HG03196 (cell line): ENCODE data around the gene ANKRD31.
"Not testable (repeated sequence)": the region's sequence is repeated elsewhere in the genome, so short reads cannot be mapped to it uniquely, and the experiment has no call there.

ENCODE experiments used
- ATAC-seq: cut with Tn5 transposase; IDR thresholded peaks from one replicate; pipeline ENCODE4 v1.9.1; 2021; ENCODE audit not compliant: unreplicated experiment

ANKRD31 gene, protein sequence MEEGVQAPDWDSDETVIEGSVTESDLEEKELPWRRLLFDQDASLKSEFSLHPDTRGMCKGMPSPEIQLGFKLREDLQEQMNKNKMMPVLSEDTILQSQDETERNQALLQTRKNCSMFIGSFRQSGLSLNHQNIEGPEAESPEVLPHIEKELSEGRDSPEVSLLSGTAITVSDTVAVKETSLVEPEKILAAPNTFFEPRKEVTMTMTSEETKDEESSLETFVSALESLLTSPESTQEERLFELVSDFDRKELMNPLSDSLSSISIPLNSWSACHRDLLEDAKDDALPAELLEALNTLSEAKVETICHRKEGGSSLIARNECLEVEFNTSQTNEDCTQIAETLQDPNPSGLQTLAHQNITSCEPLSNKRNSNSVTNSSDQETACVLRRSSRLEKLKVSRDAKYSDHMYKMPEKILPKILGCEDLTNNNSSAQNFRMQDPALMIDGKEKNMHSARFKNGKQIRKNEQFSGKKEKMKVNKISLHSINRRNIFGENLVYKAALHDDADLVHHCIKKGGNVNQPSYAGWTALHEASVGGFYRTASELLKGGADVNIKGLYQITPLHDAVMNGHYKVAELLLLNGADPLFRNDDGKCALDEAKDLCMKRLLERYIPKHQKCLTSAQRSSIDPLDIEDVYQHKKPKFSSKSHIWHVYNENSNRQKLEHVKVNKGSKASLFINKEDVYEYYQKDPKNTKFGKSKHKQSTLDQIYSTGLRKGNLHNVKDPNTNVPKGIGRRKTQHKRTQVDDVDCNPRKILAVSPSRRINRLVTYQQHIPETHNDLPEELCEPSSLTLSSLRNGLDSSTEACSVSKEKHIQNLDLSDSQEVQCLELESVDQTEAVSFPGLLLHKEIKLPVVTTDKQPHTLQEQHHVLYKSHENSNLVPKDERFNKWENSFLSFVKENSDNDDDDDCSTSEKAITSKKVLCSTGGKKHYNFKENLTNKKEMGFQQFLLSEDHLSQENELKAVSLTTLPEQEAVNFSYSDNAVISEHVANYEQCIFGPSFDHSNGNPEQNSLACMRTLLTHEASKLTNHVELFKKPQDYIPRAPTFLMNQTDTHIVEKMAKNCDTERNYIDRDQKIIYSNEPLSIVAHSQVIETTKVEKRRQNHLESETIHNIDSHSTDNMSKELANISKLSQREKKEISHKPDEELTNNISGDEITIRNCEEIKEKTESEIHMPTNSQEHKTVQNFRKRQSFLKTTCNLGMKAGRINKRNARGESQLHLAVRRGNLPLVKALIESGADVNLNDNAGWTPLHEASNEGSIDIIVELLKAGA (N-terminal part only)

DNA sequence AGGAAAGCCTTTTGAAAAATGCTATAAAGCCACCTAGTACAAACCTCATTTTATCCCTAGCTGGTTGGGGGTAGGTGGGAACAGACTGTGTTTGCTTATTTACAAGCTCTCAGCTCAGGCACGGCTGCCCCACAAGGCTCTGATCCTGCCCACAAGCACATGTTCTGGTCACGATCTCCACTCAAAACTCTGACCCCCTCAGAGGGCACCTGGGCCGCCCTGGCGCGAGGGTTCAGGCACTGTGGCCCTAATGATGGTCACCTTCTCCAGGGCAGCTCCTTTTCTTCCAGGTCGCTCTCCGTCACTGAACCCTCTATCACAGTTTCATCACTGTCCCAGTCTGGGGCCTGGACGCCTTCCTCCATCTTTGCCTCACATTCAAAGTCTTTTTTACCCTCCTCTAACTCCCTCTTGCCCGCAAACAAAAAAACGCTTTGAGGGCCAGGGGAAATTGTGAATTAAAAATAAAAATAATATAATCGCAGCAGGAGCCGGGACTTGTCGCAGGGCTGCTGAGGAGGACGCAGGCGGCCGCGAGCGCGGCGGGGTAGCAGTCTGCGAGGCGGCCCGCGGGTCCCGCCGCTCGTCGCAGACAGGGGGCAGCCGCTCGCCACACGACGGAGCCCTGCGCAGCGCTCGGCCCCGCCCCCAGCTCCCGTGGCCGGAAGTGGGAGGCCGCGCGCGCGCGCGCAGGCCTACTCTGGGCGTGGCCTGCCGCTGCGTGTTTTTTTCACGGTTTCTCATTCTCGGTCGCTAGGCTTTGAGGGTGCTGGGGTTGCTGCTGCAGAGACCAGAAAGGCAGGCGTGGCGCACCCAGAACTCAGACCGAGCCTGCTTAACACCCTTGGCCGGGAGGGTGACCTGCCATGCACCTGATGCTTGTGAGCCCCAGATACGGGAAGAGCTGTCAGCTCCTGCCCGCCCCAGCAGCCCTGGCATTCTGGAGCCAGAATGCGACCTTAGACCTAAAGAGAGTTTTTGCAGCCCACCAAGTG lies at the start of gene ANKRD31:
TSS of gene ANKRD31 (minus strand) at position 557 of the 995 bp plus-strand sequence. CDS start at position 365, 192 bp downstream.
- peak; percentile 99 for ATAC-seq

- ATAC-seq = no peak
Observed at GRCh38 chr5:75286211-75286773, 49.6 kb upstream of the ANKRD31 start.

GRCh38 chr5:75282581-75282980 lies 45.9 kb upstream of the ANKRD31 start:
- no peak for ATAC-seq

DNA sequence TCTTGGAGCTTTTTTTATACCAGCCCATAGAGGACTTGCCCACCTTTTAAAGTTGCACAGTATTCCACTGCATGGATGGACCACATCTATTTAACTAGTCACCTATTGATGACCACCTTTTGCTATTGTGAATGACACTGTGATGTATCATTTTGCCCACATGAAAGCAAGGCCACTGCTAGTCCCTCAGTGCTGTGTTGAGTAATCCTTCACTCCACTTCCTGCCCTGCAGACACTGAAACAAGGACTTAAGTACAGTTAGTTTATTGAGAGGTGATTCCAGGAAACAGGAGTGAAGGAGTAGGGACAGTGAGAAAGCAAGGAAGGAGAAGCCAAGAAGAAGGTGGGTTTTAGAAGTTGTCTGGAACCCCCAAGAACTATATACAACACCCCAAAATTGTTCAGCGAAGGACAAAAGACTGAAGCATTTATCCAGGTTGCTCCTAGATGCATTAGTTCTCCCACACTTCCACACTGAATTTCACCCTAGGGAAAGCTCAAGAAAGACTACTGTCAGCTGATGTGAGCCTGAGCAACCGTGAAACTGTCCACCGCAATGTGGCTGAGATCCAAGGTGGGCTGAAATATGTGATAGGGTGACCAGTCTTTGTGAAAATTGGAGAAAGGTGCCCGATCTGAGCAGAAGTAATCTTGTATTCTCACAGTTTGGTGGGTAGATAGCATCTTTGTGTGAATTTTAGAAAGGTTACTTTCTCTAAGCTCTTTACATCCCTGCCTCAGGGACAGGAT lies 45.2 kb upstream of the ANKRD31 start:
- no peak for ATAC-seq

GRCh38 chr5:75279321-75279720 lies 42.6 kb upstream of the ANKRD31 start:
- ATAC-seq = no peak

- no peak for ATAC-seq
Observed at GRCh38 chr5:75277463-75277862, 40.8 kb upstream of the ANKRD31 start.

DNA sequence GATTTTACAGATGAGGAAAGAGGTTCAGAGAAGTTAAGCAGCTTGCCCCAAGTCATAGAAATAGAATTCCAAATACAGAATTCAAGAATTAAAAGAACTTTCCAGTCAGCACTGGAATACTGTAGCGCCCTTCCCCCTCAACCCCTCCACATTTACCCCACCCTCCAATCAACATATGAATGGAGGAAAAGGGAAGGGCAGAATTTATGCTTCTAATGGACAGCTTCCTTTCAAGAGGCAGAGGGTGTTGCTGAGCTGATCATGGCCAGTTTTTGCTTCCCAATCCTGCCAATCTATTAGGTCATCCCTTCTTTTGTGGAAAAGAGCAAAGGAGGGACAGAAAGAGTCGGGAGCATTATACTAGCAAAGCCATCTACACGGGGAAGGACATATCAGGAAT lies 39.1 kb upstream of the ANKRD31 start:
- no peak for ATAC-seq

DNA sequence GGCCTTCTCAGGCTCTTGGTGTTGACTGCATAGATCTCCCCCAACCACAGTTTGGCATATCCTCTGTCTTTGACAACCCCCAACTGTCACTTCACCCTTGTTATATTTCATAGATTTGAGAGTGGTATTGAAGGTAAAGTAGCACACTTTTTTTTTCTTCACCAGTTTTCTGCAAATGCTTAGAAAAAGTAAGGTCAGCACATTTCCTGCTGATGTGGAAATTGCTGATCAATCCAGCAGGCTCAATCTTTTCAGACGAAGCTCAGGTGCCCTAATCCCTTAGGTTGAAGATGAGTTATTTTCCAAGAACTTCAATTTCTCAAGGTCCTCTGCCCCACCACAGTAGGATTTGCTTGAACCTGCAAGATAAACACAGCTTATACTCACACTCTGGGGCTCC lies 38.5 kb upstream of the ANKRD31 start:
- no peak for ATAC-seq

- ATAC-seq = no peak
Observed at GRCh38 chr5:75274486-75274885, 37.8 kb upstream of the ANKRD31 start.

DNA sequence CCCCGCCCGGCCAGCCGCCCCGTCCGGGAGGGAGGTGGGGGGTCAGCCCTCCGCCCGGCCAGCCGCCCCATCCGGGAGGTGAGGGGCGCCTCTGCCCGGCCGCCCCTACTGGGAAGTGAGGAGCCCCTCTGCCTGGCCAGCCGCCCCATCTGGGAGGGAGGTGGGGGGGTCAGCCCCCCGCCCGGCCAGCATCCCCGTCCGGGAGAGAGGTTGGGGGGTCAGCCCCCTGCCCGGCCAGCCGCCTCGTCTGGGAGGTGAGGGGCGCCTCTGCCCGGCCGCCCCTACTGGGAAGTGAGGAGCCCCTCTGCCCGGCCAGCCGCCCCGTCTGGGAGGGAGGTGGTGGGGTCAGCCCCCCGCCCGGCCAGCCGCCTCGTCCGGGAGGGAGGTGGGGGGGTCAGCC lies 33.9 kb upstream of the ANKRD31 start:
- not testable (repeated sequence) for ATAC-seq

DNA sequence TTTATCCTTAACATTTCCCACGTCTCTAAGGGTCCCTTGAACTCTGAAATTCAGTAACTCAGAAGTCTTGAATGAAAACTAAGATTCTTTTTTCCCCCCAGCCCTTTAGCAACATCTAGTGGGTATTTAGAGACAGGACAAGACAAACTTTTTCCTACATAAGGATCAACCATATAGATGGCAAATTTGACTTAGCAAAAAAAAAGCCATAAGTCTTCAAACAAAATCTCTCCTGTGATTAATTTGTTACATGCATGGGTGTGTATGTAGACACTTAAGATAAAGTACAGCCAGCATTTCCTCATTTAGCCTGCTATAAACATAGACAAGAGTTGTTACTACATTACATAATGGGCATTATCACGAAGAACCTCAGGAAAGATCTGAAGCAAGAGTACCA lies 29.1 kb upstream of the ANKRD31 start:
- no peak for ATAC-seq

DNA sequence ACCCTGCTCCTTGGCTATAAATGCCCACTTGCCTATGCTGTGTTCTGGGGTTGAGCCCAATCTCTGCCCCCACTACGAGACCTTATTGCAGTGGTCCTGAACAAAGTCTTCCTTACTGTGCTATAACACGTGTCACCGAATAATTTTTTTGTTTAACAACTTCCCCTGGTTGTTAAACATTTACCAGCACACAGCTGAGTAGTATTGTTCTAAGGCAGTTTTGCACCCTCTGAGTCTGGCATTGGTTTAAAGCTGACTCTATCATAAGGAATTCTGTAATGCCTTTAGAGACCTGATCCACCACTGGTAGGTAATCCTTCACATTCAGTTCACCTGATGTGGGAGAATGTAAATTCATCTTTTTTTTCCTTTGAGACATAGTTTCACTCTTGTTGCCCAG lies 25.6 kb upstream of the ANKRD31 start:
- ATAC-seq = no peak

DNA sequence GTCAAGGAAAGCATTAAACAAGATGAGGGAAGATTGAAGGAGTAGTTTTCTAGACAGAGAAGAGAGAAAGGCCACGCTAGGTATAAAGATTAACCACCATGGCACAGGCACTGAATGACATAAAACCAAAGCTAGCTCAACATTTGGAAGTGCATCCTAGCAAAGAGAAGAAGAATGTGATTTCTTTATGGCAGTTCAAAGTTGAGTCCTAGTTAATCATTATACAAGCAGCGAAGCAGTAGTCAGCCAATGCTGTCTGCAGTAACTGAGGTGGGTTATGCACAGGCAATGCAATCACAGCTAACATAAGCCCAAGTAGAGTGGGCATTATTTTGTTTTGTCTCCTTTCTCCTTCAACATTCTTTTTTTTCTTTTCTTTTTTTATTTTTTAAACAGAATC lies 24.0 kb upstream of the ANKRD31 start:
- ATAC-seq = no peak

- ATAC-seq = not testable (repeated sequence)
Observed at GRCh38 chr5:75250452-75250851, 13.8 kb upstream of the ANKRD31 start.

DNA sequence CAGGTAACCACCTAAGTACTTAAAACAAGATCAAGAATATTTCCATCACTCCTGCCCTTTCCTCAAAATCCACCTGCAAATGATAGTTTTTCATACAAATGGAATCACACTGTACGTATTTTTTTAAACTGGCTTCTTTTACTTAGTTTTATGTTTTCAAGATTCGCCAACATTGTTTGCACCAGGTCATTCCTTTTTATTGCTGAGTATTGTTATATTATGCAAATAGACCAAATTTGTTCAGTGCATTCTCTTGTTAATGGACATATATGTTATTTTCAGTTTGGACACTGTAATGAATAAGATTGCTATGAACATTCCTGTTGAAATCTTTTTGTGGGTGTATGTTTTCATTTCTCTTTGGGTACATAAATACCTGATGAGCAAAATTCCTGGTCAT lies 8.3 kb upstream of the ANKRD31 start:
- no peak for ATAC-seq

DNA sequence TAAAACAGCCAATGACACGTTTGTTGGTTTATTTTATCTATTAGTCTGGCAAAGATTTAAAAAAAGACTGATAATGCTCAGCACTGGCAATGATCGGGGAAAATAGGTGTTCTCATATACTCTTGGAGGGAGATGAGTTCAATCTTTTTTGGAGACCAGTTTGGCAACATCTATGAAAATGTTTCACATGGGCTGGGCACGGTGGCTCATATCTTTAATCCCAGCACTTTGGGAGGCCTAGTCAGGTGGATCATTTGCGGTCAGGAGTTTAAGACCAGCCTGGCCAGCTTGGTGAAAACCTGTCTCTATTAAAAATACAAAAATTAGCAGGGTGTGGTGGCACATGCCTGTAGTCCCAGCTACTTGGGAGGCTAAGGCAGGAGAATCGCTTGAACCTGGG lies 6.8 kb upstream of the ANKRD31 start:
- no peak for ATAC-seq

- ATAC-seq = no peak
Observed at GRCh38 chr5:75243100-75243499, 6.4 kb upstream of the ANKRD31 start.

GRCh38 chr5:75242067-75242466 lies 5.4 kb upstream of the ANKRD31 start:
- ATAC-seq = no peak

DNA sequence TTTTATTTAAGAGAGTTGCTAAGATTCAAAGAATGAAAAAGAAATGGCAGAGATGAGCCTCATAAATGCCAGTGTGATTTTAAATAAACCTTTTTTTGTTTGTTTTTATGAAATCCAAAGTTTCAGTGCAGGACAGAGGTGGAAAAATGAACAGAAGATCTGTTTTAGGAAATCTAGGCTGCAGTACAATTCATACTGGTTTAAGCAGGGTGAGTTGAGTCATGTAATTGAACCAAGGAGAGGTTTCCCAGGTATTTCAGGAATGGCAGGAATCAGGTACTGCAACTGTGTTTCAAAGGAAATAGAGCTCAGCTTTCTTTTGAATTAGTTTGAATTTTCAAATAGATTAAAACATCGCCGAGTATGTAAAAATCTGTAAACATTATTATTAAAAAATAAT lies 3.0 kb upstream of the ANKRD31 start:
- ATAC-seq = no peak
